22Rv1 (cell line): ENCODE measurements around the gene BBS7.

ENCODE experiments used
- CTCF ChIP-seq: fragments of 450-650 bp; IDR thresholded peaks from 2 replicates; pipeline ENCODE4 v1.5.1; 2017; ENCODE audit warnings: mild to moderate bottlenecking
- ZFX ChIP-seq: fragments of 450-650 bp; IDR thresholded peaks from 2 replicates; pipeline ENCODE4 v1.6.1; 2017; ENCODE audit warnings: antibody characterized with exemption, borderline replicate concordance

- no peak for TF ChIP-seq CTCF
- no peak for TF ChIP-seq ZFX
Measured at GRCh38 chr4:121811122-121811521, 59.2 kb downstream of the BBS7 start.
